ENCODE results near the gene HTN3. TPM values are rescaled to one million over a fixed set of nuclear protein-coding genes. Genes with fewer than 3 reads are reported as not detected.
"Not testable (repeated sequence)": the region's sequence is repeated elsewhere in the genome, so short reads cannot be mapped to it uniquely, and the experiment has no call there.

Gene HTN3
- total RNA-seq, 1 donor from 2014 or later, result not detected

- DNase-seq (no peak), ATAC-seq (ENCODE audit: low read depth) (no peak)
- CTCF ChIA-PET, result no interaction called here
- intact Hi-C loops (cut with micrococcal nuclease), result no loop called here
- Mint-ChIP-seq H3K9me3 (no peaks in the 10 kb centered on the region), H3K27me3 (no peaks in the 10 kb centered on the region), H3K27ac (no peak overlapping the region), H3K4me1 (no peaks in the 10 kb centered on the region), H3K36me3 (ENCODE audit: low read depth) (no peaks in the 10 kb centered on the region), H3K4me3 (no peak overlapping the region)
- no peak for TF ChIP-seq CTCF (IDR thresholded peaks at IDR 0.05)
- POLR2A ChIA-PET, result no interaction called here
Observed at GRCh38 chr4:69999420-69999819, 28.8 kb upstream of the HTN3 start.

GRCh38 chr4:70000711-70001110, 27.5 kb upstream of the HTN3 start:
- no peak for TF ChIP-seq CTCF (IDR thresholded peaks at IDR 0.05)
- Mint-ChIP-seq H3K36me3 (ENCODE audit: low read depth) (no peaks in the 10 kb centered on the region), H3K27ac (no peak overlapping the region), H3K9me3 (no peaks in the 10 kb centered on the region), H3K4me3 (no peak overlapping the region), H3K27me3 (no peaks in the 10 kb centered on the region), H3K4me1 (no peaks in the 10 kb centered on the region)
- POLR2A ChIA-PET, result no interaction called here
- intact Hi-C loops (cut with micrococcal nuclease), result no loop called here
- CTCF ChIA-PET, result no interaction called here
- DNase-seq (no peak), ATAC-seq (ENCODE audit: low read depth) (no peak)

- intact Hi-C loops (cut with micrococcal nuclease), result no loop called here
- H3K27ac Mint-ChIP-seq, result no peak overlapping the region
- no peak for TF ChIP-seq CTCF (IDR thresholded peaks at IDR 0.05)
- no peak for ATAC-seq (ENCODE audit: low read depth)
- CTCF ChIA-PET, result no interaction called here
- no peak overlapping the region for H3K4me3 Mint-ChIP-seq
- H3K4me1 Mint-ChIP-seq, result no peaks in the 10 kb centered on the region
- POLR2A ChIA-PET, result no interaction called here
- no peaks in the 10 kb centered on the region for H3K36me3 Mint-ChIP-seq (ENCODE audit: low read depth)
- no peaks in the 10 kb centered on the region for H3K27me3 Mint-ChIP-seq
- H3K9me3 Mint-ChIP-seq, result no peaks in the 10 kb centered on the region
- no peak for DNase-seq
Observed at GRCh38 chr4:70002507-70002906, 25.8 kb upstream of the HTN3 start.

- ATAC-seq (ENCODE audit: low read depth), result no peak
- intact Hi-C loops (cut with micrococcal nuclease), result no loop called here
- ChIA-PET POLR2A (no interaction called here), CTCF (no interaction called here)
- Mint-ChIP-seq H3K9me3 (peaks cover 2% of the 10 kb centered on the region), H3K27me3 (no peaks in the 10 kb centered on the region), H3K36me3 (ENCODE audit: low read depth) (no peaks in the 10 kb centered on the region), H3K4me3 (no peak overlapping the region), H3K27ac (no peak overlapping the region), H3K4me1 (no peaks in the 10 kb centered on the region)
- no peak for DNase-seq
- no peak for TF ChIP-seq CTCF (IDR thresholded peaks at IDR 0.05)
Observed at GRCh38 chr4:70008771-70009170, 19.5 kb upstream of the HTN3 start.

GRCh38 chr4:70019006-70019405, 9.3 kb upstream of the HTN3 start:
- H3K4me3 Mint-ChIP-seq; H3K36me3 Mint-ChIP-seq (ENCODE audit: low read depth); intact Hi-C loops (cut with micrococcal nuclease); H3K27ac Mint-ChIP-seq; H3K27me3 Mint-ChIP-seq; H3K9me3 Mint-ChIP-seq; ATAC-seq (ENCODE audit: low read depth); H3K4me1 Mint-ChIP-seq; CTCF ChIA-PET; POLR2A ChIA-PET; DNase-seq: not testable (repeated sequence)

- Mint-ChIP-seq H3K27me3 (no peaks in the 10 kb centered on the region), H3K36me3 (ENCODE audit: low read depth) (no peaks in the 10 kb centered on the region), H3K27ac (no peak overlapping the region), H3K4me1 (no peaks in the 10 kb centered on the region), H3K4me3 (no peak overlapping the region), H3K9me3 (no peaks in the 10 kb centered on the region)
- no peak for TF ChIP-seq CTCF (IDR thresholded peaks at IDR 0.05)
- DNase-seq, result no peak
- POLR2A ChIA-PET, result no interaction called here
- ATAC-seq (ENCODE audit: low read depth), result no peak
- intact Hi-C loops (cut with micrococcal nuclease), result no loop called here
- CTCF ChIA-PET, result no interaction called here
Observed at GRCh38 chr4:70023218-70023617, 5.0 kb upstream of the HTN3 start.
